ENCODE results near the gene SORCS2.
"Not testable (repeated sequence)": the region's sequence is repeated elsewhere in the genome, so short reads cannot be mapped to it uniquely, and the experiment has no call there.

The SORCS2 gene

DNA sequence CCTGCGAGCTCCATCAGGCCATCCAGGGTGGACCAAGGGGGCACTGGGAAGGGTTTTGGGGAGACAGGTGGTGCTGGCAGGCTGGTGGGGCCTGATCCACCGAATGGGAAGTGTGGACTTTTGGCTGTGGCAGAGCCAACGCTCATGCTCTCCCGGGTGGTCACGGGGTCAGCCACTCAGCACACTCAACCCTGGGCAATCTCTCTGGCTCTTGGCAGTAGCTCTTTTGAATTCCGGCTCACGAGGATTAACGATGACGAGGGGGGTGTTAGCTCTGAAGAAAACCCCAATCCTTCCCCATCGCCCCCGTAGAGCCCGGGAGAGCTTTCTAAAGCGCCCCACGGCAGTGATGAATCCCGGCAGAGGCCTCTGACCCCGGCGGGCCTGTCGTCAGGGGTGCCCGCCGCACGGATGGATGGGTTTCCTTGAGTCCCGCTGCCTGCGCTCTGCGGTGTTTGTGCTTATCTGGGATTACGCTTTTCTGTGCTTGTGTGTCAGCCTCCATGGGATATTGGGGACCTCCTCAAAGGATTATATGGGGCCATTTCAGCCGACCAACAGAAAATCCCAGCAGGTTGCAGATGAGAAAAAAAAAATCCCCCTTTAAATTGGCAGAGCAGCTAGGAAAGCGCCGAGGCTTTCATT, 399.2 kb downstream of the SORCS2 start:
- in situ Hi-C loops (cut with MboI; ENCODE audit: low sequenced_read_pairs) = no loop called here

DNA sequence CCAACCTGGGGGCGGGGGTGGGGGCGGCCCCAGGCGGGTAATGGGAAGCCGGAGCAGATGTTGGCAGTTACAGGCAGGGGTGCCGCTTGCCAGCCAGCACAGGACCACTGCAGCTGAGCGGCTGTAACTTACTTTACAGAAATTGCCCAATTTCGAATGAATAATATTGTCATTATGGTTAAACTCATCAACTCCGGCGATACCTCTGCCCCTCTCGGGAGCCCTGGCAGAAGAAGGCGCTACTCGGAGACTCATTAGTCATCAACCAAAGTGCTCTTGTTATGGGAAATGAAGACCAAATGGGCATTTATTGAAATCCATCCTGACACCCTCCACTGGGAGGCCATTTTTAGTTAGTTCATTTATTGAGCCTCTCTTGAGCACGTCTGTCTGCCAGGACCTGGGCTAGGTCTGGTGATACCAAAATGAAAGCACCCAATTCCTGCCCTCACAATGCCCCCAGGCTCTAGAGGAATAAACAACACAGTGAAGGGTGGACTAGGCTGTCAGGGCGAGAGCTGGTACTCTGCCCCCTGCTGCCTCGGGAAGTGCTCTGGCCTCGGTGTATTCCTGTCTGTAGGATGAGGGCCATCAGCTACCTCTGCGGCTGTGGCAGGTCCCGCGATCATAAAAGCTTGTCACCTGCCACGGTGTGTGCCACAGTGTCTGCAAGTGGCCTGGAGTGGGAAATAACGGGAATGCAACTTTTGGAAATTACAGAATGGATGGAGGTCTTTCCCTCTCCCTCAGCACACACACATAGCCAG, 401.5 kb downstream of the SORCS2 start:
- in situ Hi-C loops (cut with MboI; ENCODE audit: low sequenced_read_pairs) = no loop called here

DNA sequence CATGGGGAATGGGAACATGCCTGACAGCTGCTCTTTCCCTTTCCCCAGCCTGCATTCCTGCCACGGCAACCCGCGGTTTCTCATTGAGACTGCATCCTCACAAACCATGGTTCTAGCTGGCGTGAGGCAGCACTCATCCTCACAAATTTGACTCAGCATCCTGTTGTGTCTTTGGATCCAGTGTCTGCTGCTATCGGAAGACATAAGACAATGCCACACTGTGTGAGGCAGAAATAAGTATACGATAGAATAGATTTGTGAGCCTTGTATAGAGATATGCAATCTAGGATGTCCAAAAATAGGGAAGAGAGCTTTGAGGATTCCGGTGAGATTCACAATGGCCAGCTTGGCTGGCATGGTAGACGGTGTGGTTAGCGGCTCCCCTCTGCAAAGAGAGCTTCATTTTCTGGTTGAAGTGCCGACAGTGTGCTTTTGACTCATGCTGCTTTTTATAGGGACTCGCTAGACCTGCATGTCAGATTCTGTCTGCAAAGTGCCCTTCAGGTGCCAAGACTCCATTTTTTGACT, 403.7 kb downstream of the SORCS2 start:
- in situ Hi-C loops (cut with MboI; ENCODE audit: low sequenced_read_pairs) = no loop called here

DNA sequence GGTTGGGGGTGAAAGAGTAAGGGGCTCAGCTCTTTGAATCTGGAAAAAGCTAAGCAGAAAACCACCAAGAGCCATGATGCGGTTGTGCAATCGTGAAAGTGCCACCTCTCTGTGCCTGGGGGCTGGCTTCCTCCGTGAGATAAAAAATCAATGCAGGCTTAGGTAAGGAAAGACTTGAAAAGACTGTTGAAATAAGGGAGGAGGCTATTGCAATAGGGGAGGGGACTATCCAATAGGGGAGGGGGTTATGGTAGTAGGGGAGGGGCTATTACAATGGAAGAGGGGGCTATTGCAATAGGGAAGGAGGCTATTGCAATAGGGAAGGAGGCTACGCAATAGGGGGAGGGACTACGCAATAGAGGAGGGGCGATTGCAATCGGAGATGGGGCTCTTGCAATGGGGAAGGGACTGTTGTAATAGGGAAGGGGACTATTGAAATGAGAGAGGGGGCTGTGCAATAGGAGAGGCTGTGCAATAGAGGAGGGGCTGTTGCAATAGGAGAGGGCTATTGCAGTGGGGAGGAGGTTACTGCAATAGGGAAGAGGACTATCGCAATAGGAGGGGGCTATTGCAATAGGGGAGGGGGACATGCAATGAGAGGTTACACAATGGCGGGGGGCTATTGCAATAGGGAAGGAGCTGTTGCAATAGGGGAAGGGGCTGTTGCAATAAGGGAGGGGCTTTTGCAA, 404.7 kb downstream of the SORCS2 start:
- in situ Hi-C loops (cut with MboI; ENCODE audit: low sequenced_read_pairs) = no loop called here

DNA sequence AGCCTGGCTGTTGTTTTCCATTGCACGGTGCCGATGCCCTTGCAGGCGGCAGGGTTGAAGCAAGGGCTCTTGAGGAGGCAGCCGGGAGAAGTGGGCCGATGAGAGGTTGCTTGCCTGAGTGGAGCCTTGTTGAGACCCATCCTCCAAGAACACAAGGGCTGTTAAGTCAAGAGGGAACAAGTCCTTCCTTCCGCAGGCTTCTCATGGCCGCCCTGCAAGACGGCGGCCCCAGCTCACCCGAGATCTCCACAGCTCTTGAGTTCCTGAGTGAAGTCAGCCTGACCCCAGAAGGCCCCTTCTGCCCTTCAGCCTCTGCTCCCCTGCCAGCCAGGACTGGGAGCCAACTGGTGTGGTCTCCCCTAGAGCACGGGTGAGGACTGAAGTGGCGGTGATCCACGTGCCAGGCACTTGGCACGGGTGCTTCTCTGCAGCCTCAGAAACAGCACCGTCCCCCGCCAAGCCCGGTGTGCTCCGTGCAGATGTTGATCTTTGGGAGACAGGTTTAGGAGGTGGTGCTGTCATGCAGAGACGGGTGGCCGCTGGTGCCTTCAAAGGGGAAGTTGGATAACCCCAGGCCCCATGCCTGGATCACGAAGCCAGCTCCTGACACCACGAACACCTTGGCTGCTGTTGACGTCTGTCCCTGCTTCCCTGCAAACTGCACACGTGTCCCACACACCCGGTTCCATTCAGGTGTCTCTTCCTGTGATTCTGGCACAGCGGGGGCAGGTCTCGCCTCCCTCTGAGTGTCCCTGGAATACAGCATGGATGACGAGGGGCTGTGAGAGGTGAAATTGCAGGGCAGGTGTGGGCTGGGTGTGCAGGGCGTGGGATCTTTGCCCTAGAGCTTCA, 406.8 kb downstream of the SORCS2 start:
- in situ Hi-C loops (cut with MboI; ENCODE audit: low sequenced_read_pairs) = no loop called here

DNA sequence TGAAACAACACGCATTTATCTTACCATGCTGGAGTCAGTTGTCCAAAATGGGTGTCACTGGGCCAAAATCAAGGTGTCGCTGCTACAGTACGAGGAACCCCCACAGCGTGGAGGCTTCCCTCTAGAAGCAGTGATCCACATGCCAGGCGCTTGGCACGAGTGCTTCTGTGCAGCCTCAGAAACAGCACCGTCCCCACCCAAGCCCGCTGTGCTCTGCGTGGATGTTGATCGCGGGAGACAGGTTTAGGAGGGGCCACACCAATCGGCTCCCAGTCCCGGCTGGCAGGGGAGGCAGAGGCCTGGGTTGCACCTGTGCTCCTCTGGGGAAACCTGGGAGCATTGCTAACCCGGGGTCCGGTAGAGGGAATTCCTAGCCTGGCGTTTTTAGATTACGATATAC, 407.9 kb downstream of the SORCS2 start:
- in situ Hi-C loops (cut with MboI; ENCODE audit: low sequenced_read_pairs) = no loop called here

DNA sequence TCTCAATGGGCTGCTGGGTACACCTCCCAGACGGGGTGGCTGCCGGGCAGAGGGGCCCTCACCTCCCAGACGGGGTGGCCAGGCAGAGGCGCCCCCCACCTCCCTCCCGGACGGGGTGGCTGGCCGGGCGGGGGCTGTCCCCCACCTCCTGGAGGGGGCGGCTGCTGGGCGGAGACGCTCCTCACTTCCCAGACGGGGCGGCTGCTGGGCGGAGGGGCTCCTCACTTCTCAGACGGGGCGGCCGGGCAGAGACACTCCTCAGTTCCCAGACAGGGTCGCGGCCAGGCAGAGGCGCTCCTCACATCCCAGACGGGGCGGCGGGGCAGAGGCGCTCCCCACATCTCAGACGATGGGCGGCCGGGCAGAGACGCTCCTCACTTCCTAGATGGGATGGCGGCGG, 409.8 kb downstream of the SORCS2 start:
- in situ Hi-C loops (cut with MboI; ENCODE audit: low sequenced_read_pairs) = not testable (repeated sequence)

DNA sequence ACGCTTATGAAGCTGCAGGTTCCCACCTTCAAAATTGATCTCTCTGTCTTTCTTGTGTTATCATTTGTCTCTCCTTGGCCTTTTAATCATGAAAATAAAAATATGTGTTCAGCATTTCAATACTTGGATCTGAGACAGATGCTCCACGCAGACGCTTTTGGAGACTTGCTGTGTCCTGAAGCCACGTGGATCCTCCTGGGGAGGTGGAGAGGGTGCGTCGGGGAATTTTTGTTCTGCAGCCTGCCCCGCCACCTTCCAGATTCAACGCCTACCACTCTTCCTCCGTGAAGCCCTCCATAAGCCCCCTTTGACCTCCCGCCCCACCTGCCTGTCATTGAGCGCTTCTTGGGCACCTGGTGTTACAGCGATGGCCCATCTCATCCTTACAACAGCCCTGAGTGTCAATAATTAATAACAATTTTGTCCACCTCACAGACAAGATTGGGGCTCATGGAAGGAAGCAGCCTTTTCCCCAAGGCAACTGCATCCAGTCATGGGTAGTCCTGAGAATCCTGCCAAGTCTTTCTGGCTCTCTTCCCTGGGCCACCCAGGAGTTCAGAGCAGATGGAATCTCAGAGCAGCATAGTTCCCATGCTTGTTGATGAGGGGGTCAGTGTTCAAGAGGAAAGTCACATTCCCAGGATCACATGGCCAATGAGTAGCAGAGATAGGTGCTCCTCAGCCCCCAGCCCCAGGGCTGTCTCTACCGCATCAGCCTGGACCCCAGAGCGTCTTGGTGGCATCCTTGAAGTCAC, 415.0 kb downstream of the SORCS2 start:
- in situ Hi-C loops (cut with MboI; ENCODE audit: low sequenced_read_pairs) = no loop called here

DNA sequence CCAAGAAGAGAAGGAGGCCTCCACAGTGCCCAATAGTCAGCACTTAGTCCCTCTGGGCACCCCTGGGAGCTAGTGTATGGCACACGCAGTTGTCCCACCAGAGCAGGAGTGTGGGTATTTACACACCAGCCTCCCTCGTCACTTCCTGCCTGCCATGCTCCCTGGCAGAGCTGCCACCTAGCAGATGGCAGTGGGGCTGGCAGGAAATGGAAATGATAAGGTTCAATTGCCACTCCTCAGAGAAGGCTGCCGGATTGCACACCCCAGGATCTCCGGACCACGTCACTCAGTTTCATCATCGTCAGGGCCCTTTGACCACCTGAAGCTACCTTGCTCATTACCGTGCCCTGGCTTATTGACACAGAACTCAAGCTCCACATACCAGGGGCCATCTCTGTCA, 415.7 kb downstream of the SORCS2 start:
- in situ Hi-C loops (cut with MboI; ENCODE audit: low sequenced_read_pairs) = no loop called here

DNA sequence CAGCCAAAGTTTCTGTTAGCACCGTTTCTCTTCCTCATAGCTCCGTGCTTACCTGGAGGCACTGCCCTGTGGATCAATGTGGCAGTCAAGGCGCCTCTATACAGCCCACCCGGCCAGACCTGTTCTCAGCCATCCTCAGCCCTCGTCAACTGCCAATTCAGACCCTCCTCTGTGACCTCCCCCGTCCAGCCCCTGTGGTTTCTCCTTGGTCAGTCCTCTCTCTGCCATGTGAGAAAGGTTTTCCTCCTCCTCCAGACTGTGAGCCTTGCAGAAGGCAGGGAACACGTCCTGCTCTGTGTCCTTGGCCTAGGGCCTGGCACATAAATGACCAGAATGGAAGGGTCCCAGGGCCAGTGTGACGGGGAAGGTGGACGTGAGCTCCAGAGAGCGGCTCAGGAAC, 417.0 kb downstream of the SORCS2 start:
- in situ Hi-C loops (cut with MboI; ENCODE audit: low sequenced_read_pairs) = no loop called here

DNA sequence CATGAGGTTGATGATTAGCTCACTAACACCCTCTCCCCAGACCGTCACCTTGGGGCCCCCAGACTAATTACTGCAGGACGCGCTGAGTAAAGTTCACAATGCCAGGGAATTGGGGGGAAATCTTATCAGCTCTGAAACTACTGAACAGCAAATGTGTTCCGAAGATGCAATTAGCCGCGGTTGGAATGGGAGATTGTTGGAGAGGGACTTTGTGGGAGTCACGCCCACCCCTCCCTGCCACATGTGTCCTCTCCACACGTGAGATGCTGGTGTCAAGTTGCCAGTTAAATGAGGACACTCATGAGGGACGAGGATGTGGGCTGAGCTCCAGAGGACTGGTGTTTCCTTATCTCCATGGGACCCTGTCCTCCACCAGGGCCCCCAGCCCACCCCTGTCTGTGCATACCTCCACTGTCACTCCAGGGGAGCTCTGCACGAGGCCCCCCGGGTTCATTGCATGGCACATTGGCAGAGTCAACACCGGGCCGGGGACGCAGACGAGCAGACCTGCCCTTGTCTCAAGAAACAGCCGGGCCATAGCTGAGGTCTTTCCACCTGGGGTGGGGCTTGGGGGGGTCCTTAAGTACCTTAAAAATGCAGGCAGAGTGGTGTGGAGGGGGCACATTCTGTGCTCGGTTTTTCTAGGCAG, 417.8 kb downstream of the SORCS2 start:
- in situ Hi-C loops (cut with MboI; ENCODE audit: low sequenced_read_pairs) = no loop called here

DNA sequence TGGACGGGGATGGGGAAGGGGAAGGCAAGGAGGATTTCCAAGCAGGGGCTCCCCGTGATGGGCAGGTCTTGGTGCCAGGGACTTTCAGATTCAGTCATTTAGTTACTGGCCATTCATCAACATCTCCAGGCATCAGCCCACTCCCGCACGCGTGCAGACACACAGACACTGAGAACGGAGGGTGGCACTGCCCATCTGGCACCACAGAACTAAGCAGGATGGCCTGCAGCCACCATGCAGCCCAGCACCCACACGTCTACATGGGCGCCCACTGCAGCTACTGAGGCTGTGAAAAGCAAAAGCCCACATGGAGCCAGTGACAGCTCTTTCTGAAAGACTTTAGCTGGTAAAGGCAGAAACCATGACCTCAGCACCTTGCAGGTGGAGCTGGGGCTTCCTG, 418.5 kb downstream of the SORCS2 start:
- in situ Hi-C loops (cut with MboI; ENCODE audit: low sequenced_read_pairs) = no loop called here

DNA sequence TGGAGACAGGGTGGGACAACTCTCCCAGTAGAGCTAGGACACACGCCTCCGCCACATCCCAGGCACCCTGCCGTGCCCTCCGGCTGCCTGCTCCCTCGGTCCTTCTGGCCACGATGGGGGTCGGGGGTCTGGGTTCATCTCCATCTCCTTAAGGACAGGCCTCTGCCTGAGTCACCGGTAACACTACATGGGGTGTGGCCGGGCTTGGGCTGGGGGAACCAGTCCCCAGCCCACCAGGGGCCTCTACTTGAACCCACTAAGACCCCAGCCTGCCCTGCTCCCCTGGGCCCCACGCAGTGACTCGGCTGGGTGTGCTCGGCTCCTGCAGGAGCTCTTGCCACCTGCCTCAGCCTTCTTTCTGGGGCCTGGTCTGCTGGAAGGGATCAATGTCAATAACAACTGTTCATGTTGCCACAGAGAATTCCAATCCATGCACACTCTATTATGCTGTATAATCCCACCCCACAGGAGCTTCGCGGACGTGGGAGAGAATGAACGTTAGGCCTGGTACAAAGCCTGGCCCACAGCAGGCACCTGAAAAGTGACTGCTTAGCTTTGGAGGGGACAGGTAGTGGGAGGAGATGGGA, 420.1 kb downstream of the SORCS2 start:
- in situ Hi-C loops (cut with MboI; ENCODE audit: low sequenced_read_pairs) = no loop called here

DNA sequence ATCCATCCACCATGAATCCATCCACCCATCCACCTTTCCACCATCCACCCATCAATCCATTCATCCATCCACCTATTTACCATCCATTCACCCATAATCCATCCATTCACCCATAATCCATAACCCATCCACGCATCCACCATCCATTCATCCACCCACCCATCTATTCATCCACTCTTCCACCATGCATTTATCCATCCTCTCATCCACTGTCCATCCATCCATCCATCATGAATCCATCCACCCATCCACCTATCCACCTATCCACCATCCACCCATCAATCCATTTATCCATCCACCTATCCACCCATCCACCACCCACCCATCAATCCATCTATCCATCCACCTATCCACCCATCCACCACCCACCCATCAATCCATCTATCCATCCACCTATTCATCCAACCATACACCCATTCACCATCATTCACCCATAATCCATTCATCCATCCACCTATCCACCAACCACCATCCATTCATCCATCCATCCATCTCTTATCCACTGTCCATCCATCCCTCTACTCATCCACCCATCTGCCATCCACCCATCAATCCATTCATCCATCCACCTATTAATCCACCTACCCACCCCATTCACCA, 422.1 kb downstream of the SORCS2 start:
- in situ Hi-C loops (cut with MboI; ENCODE audit: low sequenced_read_pairs) = no loop called here

DNA sequence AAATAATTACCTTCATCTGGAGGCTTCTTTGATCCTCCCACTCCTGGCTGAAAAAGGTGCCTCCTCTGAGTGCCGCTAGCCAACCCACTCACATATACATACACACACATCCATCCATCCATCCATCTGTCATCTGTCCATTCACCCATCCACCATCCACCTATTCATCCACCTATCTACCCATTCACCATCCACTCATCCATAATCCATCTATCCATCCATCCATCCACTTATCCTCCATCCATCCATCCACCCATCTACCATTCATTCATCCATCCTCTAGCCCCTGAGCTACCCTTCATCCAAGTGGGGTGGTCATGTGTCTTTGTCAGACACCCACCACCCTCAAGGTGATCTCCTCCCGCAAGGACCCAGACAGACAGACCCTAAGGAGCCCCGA, 423.9 kb downstream of the SORCS2 start:
- in situ Hi-C loops (cut with MboI; ENCODE audit: low sequenced_read_pairs) = no loop called here

DNA sequence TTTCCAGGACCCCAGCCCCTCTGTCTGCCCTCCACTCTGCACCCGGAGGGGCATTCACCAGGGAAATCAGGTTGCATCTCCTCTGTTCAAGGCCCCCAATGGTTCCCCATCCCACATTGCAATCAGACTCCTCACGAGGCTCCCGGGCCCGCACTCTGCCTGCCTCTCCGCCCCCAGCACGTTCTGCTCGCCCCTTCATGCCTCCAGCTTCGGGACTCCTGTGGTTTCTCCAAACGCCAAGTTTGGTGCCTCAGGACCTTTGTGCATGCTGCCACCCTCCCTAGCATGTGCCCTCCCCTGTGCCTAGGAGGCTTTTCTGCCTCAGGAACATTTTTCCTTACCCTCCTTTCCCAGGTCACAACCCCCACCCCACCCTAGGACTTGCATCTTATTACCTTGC, 426.0 kb downstream of the SORCS2 start:
- in situ Hi-C loops (cut with MboI; ENCODE audit: low sequenced_read_pairs) = no loop called here

DNA sequence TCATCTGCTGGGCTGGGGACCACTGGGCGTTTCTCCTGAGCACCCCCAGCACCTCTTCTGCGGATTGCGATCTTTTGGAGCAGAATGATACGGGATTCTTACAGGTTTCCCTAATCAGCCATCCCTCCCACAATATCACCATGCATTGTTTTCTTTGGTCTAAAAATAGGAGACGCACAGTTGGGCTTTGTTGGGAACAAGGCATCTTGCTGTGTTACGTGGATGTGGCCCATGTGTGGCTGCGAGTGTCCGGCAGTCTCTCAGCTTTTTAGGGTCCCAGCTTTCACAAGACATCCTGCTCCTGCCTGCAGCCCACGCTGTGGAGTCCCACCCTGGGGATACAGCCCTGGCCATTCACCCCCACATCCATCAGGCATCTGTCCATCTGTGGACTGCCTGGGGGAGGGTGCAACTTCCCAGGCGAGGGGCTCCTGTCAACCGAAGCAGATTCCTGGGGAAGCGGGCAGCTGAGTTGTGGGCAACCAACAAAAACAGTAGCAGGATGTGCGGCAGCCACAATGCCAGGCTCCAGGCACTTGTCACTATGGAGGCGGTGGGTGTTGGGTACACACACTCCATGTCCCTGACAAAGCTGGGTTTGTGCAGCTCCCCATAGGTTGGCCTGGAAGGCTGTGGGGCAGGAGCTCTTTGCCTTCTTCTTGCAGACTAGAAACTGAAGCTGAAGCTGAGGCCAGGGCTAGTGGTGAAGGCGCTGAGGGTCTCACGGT, 427.9 kb downstream of the SORCS2 start:
- in situ Hi-C loops (cut with MboI; ENCODE audit: low sequenced_read_pairs) = no loop called here

DNA sequence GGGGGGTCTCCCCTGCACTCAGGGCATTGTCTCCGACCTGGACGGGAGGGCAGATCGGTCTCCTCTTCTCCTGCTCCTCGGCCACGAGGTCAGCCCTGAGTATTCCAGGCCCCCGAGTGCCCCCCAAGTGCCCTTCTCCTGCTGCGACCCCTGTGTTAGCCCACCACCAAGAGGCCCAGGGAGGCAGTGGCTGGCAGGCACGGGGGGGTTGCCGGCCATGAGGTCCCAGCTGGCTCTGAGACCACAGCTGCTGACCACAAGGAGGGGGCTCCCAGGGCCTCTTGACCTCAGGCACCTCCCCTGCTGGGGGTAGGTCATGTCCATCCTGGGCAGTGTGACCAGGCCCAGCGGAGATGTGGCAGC, 428.5 kb downstream of the SORCS2 start:
- in situ Hi-C loops (cut with MboI; ENCODE audit: low sequenced_read_pairs) = no loop called here
